ENCODE data around the gene UMAD1.

Gene UMAD1

DNA sequence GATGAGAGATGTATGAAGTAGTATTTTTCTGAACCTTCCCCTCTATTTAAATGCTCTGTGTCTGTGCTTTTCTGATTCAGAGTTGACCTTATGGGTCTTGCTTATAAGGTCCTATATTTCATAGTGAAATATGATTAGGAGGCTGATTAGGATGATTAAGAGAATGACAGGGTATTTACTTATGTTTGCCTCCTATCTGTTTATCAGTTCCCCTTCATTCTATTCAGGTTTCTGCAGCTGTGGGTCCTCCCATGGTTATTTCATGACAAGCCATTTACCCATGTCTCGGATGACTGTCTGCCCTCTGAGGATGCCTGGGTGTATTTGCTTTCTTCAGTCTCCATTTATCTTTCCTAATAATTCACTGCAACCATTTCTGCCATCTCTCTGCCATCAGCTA, 61.0 kb downstream of the UMAD1 start:
- TF ChIP-seq TAF1 (IDR thresholded peaks at IDR 0.05; ENCODE audit: borderline replicate concordance, insufficient read depth, low read length) (no peak), SIN3A (IDR thresholded peaks at IDR 0.05; ENCODE audit: borderline replicate concordance, insufficient read depth, low read length) (no peak), REST (IDR thresholded peaks at IDR 0.05; ENCODE audit: insufficient read depth in 1 of 2, low read depth in 2 of 2, low read length in 2 of 2) (no peak), FOXP2 (optimal IDR thresholded peaks at IDR 0.05; ENCODE audit: borderline replicate concordance, extremely low read depth, extremely low read length, insufficient read depth) (no peak), POLR2AphosphoS5 (IDR thresholded peaks at IDR 0.05; ENCODE audit: low read depth, low read length) (no peak)

DNA sequence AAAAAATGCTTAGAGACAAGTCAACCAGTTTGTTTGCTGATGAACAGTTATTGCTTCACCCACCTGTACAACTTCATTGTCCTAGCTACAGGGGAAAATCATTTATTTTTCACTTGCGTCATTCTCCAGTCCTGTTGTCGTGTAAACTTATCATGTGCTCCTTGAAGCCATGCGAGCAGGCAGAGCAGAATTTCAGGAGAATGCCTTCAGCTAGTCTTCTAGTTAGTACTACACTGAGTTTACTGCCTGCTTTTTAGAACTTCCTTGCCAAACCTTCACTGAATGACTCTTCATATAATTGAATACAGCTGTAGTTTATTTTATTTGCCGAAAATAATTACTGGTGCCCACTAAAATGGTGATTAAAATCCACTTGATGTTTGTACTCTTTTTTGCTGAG, 62.3 kb downstream of the UMAD1 start:
- no peak for TF ChIP-seq SIN3A (IDR thresholded peaks at IDR 0.05; ENCODE audit: borderline replicate concordance, insufficient read depth, low read length)
- TF ChIP-seq TAF1 (IDR thresholded peaks at IDR 0.05; ENCODE audit: borderline replicate concordance, insufficient read depth, low read length) = no peak
- no peak for TF ChIP-seq POLR2AphosphoS5 (IDR thresholded peaks at IDR 0.05; ENCODE audit: low read depth, low read length)
- TF ChIP-seq REST (IDR thresholded peaks at IDR 0.05; ENCODE audit: insufficient read depth in 1 of 2, low read depth in 2 of 2, low read length in 2 of 2) = no peak
- TF ChIP-seq FOXP2 (optimal IDR thresholded peaks at IDR 0.05; ENCODE audit: borderline replicate concordance, extremely low read depth, extremely low read length, insufficient read depth) = no peak

GRCh38 chr7:7703427-7703826, 62.9 kb downstream of the UMAD1 start:
- TF ChIP-seq TAF1 (IDR thresholded peaks at IDR 0.05; ENCODE audit: borderline replicate concordance, insufficient read depth, low read length) (no peak), REST (IDR thresholded peaks at IDR 0.05; ENCODE audit: insufficient read depth in 1 of 2, low read depth in 2 of 2, low read length in 2 of 2) (no peak)

DNA sequence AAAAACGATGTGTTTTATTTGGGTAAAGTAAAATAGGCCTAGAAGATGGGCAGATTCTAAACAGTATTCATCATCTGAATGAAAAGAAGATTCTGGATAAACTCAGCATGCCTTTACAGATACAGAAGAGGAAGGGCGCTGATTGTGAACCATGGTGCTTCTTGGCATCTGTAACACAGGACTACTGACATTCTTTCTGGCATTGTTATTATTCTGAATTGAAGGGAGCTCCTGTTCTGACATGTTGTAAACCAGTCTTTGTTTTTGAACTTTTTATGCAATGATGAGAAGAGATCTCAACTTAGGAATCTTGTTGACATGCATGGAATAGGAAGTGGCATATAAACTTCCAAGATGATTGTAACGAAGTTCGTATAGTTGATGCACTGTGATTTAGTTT, 64.3 kb downstream of the UMAD1 start:
- no peak for TF ChIP-seq SIN3A (IDR thresholded peaks at IDR 0.05; ENCODE audit: borderline replicate concordance, insufficient read depth, low read length)
- no peak for TF ChIP-seq REST (IDR thresholded peaks at IDR 0.05; ENCODE audit: insufficient read depth in 1 of 2, low read depth in 2 of 2, low read length in 2 of 2)
- no peak for TF ChIP-seq FOXP2 (optimal IDR thresholded peaks at IDR 0.05; ENCODE audit: borderline replicate concordance, extremely low read depth, extremely low read length, insufficient read depth)

- TF ChIP-seq TAF1 (IDR thresholded peaks at IDR 0.05; ENCODE audit: borderline replicate concordance, insufficient read depth, low read length) (no peak), POLR2AphosphoS5 (IDR thresholded peaks at IDR 0.05; ENCODE audit: low read depth, low read length) (no peak), SIN3A (IDR thresholded peaks at IDR 0.05; ENCODE audit: borderline replicate concordance, insufficient read depth, low read length) (no peak), REST (IDR thresholded peaks at IDR 0.05; ENCODE audit: insufficient read depth in 1 of 2, low read depth in 2 of 2, low read length in 2 of 2) (no peak), FOXP2 (optimal IDR thresholded peaks at IDR 0.05; ENCODE audit: borderline replicate concordance, extremely low read depth, extremely low read length, insufficient read depth) (no peak)
These were observed 64.8 kb downstream of the UMAD1 start for GRCh38 chr7:7705318-7705717.
